OCI-LY7 (cell line): ENCODE data around the gene TNIK. TPM values are rescaled to one million over a fixed set of nuclear protein-coding genes. Genes with fewer than 3 reads are reported as not detected.

Experiments used
- BruUV-seq: library from RNA; stranded (reverse); fragments of 400-500 nt; replicated peaks from 2 replicates; lab custom pipeline; 2021; lab: Mats Ljungman, UMichigan
- CTCF ChIA-PET: fragments of 300-600 bp; sonication (Branson Sonifier 250); formaldehyde crosslinking; loops from one replicate; lab custom pipeline; 2022; ENCODE audit warnings: antibody characterized with exemption; ENCODE audit not compliant: unreplicated experiment; lab: Charles Lee
- POLR2A ChIA-PET: fragments of 300-600 bp; sonication (Branson Sonifier 250); formaldehyde crosslinking; loops from one replicate; lab custom pipeline; 2022; ENCODE audit warnings: antibody characterized with exemption; lab: Charles Lee
- DNase-seq: peaks from one replicate; pipeline ENCODE4 v3.0.0-alpha.2; 2015; ENCODE audit warnings: low spot score
- H2AFZ ChIP-seq: fragments of 200-600 bp; sonication (generic), shearing (Covaris generic); 2 replicates; pipeline ENCODE4 v1.6.1; 2014; ENCODE audit warnings: mild to moderate bottlenecking, antibody characterized with exemption, low read length, moderate library complexity
- H3K27ac ChIP-seq: fragments of 200-600 bp; sonication (generic); 2 replicates; pipeline ENCODE4 v1.5.1; 2014; ENCODE audit warnings: mixed run types, low read depth, mild to moderate bottlenecking, moderate library complexity, low read length, inconsistent platforms; ENCODE audit not compliant: poor library complexity, severe bottlenecking
- H3K36me3 ChIP-seq: fragments of 200-600 bp; sonication (generic); 2 replicates; pipeline ENCODE4 v1.6.1; 2014; ENCODE audit warnings: mild to moderate bottlenecking, antibody characterized with exemption, low read length, moderate library complexity, mixed read lengths; ENCODE audit not compliant: insufficient read depth
- H3K4me1 ChIP-seq: fragments of 200-600 bp; sonication (generic); 2 replicates; pipeline ENCODE4 v1.5.1; 2014; ENCODE audit warnings: mild to moderate bottlenecking, low read length; ENCODE audit not compliant: insufficient read depth, poor library complexity, severe bottlenecking
- H3K4me2 ChIP-seq: fragments of 200-600 bp; sonication (generic); 2 replicates; pipeline ENCODE4 v1.6.1; 2014; ENCODE audit warnings: mild to moderate bottlenecking, low read length
- H3K4me3 ChIP-seq: fragments of 200-600 bp; sonication (generic); 2 replicates; pipeline ENCODE4 v1.5.1; 2014; ENCODE audit warnings: mild to moderate bottlenecking, low read depth, low read length; ENCODE audit not compliant: poor library complexity, severe bottlenecking
- H3K79me2 ChIP-seq: fragments of 200-600 bp; sonication (generic); 2 replicates; pipeline ENCODE4 v1.6.1; 2016; ENCODE audit warnings: low read depth, mild to moderate bottlenecking, low read length, moderate library complexity, mixed read lengths; ENCODE audit not compliant: insufficient read depth
- H3K9me2 ChIP-seq: fragments of 200-600 bp; sonication (generic); 2 replicates; pipeline ENCODE4 v1.6.1; 2016; ENCODE audit warnings: mild to moderate bottlenecking, low read length, mixed read lengths; ENCODE audit not compliant: insufficient read depth
- H3K9me3 ChIP-seq: fragments of 200-600 bp; sonication (generic); 2 replicates; pipeline ENCODE4 v1.6.1; 2014; ENCODE audit warnings: mild to moderate bottlenecking, mixed run types, low read length, mixed read lengths
- H4K20me1 ChIP-seq: fragments of 200-600 bp; sonication (generic); 2 replicates; pipeline ENCODE4 v1.6.1; 2014; ENCODE audit warnings: mild to moderate bottlenecking, antibody characterized with exemption, low read length, moderate library complexity, mixed read lengths; ENCODE audit not compliant: insufficient read depth
- EZH2phosphoT487 ChIP-seq: fragments of 200-600 bp; sonication (generic); IDR thresholded peaks from 2 replicates; pipeline ENCODE4 v1.6.1; 2018; ENCODE audit warnings: low read depth, borderline replicate concordance, mild to moderate bottlenecking, mixed run types, antibody characterized with exemption, low read length, moderate library complexity, mixed read lengths
- intact Hi-C: fragments of 100-400 bp; cut with micrococcal nuclease; formaldehyde crosslinking; loops from one replicate; pipeline ENCODE4 v1.10.0; 2022; ENCODE audit not compliant: unreplicated experiment
- total RNA-seq, 2 experiments: library from RNA; depleted of rRNA in 1 of 2; stranded (reverse); fragments of >200 nt in 1 of 2; shearing (Covaris generic) in 1 of 2; gene quantifications; 2 replicates each; pipeline ENCODE4 v1.2.3, GENCODE V29; 2014 to 2022
- TF ChIP-seq, protein P1 (sequence below): fragments of 200-600 bp; sonication (generic); conservative IDR thresholded peaks from 2 replicates; pipeline ENCODE4 v1.5.1; 2014; ENCODE audit warnings: mild to moderate bottlenecking, antibody characterized with exemption, low read length, moderate library complexity, mixed read lengths

The TNIK gene
- total RNA-seq, 2 experiments from 2014 or later = not detected

DNA sequence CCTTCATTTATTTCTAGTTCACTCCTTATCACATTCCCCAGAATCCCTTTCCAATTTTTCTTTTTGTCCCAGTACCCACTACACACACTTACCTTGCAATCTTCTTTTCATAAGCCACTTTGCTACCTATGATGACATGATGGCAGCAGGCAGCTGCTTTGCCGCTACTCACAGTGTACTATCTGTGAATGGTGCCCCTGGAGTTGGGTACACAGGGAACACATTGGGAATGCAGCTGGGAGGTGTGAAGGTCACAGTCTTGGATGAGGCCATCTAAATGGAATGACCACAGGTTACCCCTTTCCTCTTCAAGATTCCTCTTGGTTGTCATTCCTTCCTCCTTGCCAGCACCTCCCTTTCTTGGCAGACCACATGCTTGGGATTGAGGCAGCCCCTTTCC is 20.8 kb upstream of the TNIK start:
- Histone ChIP-seq H3K9me2 (no peaks in the 10 kb centered on the region), H3K4me1 (no peaks in the 10 kb centered on the region), H3K79me2 (no peaks in the 10 kb centered on the region), H3K4me3 (no peak overlapping the region), H4K20me1 (no peaks in the 10 kb centered on the region), H3K36me3 (no peaks in the 10 kb centered on the region), H3K27ac (no peak overlapping the region), H2AFZ (no peak overlapping the region), H3K4me2 (no peak overlapping the region), H3K9me3 (no peaks in the 10 kb centered on the region)
- POLR2A ChIA-PET = no interaction called here
- BruUV-seq = no TSS peak
- TF ChIP-seq, protein P1, sequence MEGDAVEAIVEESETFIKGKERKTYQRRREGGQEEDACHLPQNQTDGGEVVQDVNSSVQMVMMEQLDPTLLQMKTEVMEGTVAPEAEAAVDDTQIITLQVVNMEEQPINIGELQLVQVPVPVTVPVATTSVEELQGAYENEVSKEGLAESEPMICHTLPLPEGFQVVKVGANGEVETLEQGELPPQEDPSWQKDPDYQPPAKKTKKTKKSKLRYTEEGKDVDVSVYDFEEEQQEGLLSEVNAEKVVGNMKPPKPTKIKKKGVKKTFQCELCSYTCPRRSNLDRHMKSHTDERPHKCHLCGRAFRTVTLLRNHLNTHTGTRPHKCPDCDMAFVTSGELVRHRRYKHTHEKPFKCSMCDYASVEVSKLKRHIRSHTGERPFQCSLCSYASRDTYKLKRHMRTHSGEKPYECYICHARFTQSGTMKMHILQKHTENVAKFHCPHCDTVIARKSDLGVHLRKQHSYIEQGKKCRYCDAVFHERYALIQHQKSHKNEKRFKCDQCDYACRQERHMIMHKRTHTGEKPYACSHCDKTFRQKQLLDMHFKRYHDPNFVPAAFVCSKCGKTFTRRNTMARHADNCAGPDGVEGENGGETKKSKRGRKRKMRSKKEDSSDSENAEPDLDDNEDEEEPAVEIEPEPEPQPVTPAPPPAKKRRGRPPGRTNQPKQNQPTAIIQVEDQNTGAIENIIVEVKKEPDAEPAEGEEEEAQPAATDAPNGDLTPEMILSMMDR = no peak
- intact Hi-C loops = no loop called here
- DNase-seq = no peak
- CTCF ChIA-PET = no interaction called here

DNA sequence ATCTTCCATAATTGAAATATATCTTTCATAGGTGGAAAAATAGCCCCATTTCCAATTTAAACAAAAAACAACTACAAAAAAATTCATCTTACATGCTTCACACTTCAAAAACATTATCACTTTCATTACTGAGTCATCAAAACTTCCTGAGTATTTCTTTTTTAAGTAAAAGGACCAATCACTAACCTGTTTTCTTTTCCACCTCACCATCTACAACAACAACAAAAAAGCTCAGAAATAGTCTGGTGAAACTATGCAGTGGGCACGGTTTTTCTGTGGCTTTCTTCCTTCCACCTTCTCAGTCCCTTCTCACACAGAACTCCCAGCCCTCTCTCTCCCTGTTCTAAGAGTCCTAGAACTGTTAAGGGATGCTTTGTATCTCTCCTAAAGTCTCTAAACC is 20.3 kb upstream of the TNIK start:
- H4K20me1 ChIP-seq = no peaks in the 10 kb centered on the region
- H3K79me2 ChIP-seq = no peaks in the 10 kb centered on the region
- no peak for DNase-seq
- no peaks in the 10 kb centered on the region for H3K9me2 ChIP-seq
- no peak for TF ChIP-seq EZH2phosphoT487
- TF ChIP-seq, protein P1 = no peak
- no peak overlapping the region for H3K4me2 ChIP-seq
- no peak overlapping the region for H3K27ac ChIP-seq
- ChIA-PET POLR2A (no interaction called here), CTCF (no interaction called here)
- intact Hi-C loops = no loop called here
- H3K9me3 ChIP-seq = no peaks in the 10 kb centered on the region
- no peaks in the 10 kb centered on the region for H3K36me3 ChIP-seq
- no peaks in the 10 kb centered on the region for H3K4me1 ChIP-seq
- no peak overlapping the region for H2AFZ ChIP-seq
- BruUV-seq = no TSS peak
- H3K4me3 ChIP-seq = no peak overlapping the region

DNA sequence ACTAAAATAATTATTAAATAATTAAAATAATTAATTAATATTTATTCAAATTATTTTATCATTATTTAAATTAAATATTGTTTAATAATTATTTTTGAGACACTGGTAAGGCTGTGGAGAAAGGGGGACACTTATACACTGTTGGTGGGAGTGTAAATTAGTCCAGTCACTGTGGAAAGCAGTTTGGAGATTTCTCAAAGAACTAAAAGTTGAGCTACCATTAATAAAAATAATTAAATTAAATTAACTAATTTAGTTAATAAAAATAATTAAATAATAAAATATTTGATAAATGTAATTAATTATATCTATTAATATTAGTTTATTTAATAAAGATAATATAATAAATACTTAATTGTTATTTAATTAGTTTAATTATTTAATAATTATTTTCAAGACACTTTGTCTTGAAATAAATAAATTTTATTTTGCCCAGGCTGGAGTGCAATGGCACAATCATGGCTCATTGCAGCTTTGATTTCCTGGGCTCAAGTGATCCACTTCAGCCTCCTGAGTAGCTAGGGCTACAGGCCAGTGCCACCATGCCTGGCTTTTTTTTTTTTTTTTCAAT is 16.4 kb upstream of the TNIK start:
- Histone ChIP-seq H3K36me3 (no peaks in the 10 kb centered on the region), H2AFZ (no peak overlapping the region), H4K20me1 (no peaks in the 10 kb centered on the region), H3K4me3 (no peak overlapping the region), H3K4me1 (no peaks in the 10 kb centered on the region), H3K9me3 (no peaks in the 10 kb centered on the region), H3K9me2 (no peaks in the 10 kb centered on the region), H3K79me2 (no peaks in the 10 kb centered on the region), H3K4me2 (no peak overlapping the region), H3K27ac (no peak overlapping the region)
- no peak for DNase-seq
- intact Hi-C loops = no loop called here
- ChIA-PET CTCF (no interaction called here), POLR2A (interaction anchor here (0.6 to 1.3 kb wide), 3 partner anchors 14 to 1705 kb away, joined by 3 to 4 read pairs (median 3); no protein-coding TSS in a partner anchor)
- no peak for TF ChIP-seq EZH2phosphoT487
- TF ChIP-seq, protein P1 = no peak
- no TSS peak for BruUV-seq
